H9 (cell line): ENCODE measurements around the gene CBX8. TPM values are rescaled to one million over a fixed set of nuclear protein-coding genes. Genes with fewer than 3 reads are reported as not detected.

Experiments
- DNase-seq: peaks from one replicate; pipeline ENCODE4 v3.0.0-alpha.2; 2017
- H2AFZ ChIP-seq: one replicate; pipeline ENCODE4 v1.6.1; 2013; ENCODE audit warnings: mild to moderate bottlenecking, low read length, control low read depth, moderate library complexity
- H2AK5ac ChIP-seq: 2 replicates; pipeline ENCODE4 v1.6.1; 2013; ENCODE audit warnings: low read length, control low read depth, mixed read lengths; ENCODE audit not compliant: insufficient read length
- H2BK120ac ChIP-seq: one replicate; pipeline ENCODE4 v1.6.1; 2013; ENCODE audit warnings: low read depth, mild to moderate bottlenecking, low read length, control low read depth, inconsistent platforms; ENCODE audit not compliant: poor library complexity, severe bottlenecking
- H2BK12ac ChIP-seq: 2 replicates; pipeline ENCODE4 v1.6.1; 2013; ENCODE audit warnings: low read length, control low read depth, mixed read lengths, low read depth; ENCODE audit not compliant: insufficient read length
- H2BK15ac ChIP-seq: 2 replicates; pipeline ENCODE4 v1.6.1; 2013; ENCODE audit warnings: low read depth, low read length, control low read depth
- H2BK20ac ChIP-seq: one replicate; pipeline ENCODE4 v1.6.1; 2013; ENCODE audit warnings: low read depth, mild to moderate bottlenecking, low read length, control low read depth, inconsistent platforms; ENCODE audit not compliant: poor library complexity, severe bottlenecking
- H2BK5ac ChIP-seq: 2 replicates; pipeline ENCODE4 v1.6.1; 2013; ENCODE audit warnings: low read length, control low read depth, mixed read lengths; ENCODE audit not compliant: insufficient read length
- H3K14ac ChIP-seq: 2 replicates; pipeline ENCODE4 v1.6.1; 2013; ENCODE audit warnings: low read length, control low read depth; ENCODE audit not compliant: insufficient read depth
- H3K18ac ChIP-seq: 2 replicates; pipeline ENCODE4 v1.6.1; 2013; ENCODE audit warnings: low read depth, mild to moderate bottlenecking, mixed read lengths, low read length, control low read depth; ENCODE audit not compliant: insufficient read length
- H3K23ac ChIP-seq: 2 replicates; pipeline ENCODE4 v1.6.1; 2013; ENCODE audit warnings: low read length, control low read depth, mixed read lengths, low read depth; ENCODE audit not compliant: insufficient read length
- H3K23me2 ChIP-seq: 2 replicates; pipeline ENCODE4 v1.6.1; 2013; ENCODE audit warnings: low read depth, mild to moderate bottlenecking, mixed read lengths, low read length, control low read depth; ENCODE audit not compliant: insufficient read length, poor library complexity, severe bottlenecking
- H3K27ac ChIP-seq: 2 replicates; pipeline ENCODE4 v1.5.1; 2013; ENCODE audit warnings: low read length, control low read depth, mixed read lengths, low read depth; ENCODE audit not compliant: insufficient read length
- H3K27me3 ChIP-seq: 2 replicates; pipeline ENCODE4 v1.6.1; 2013; ENCODE audit warnings: low read length, control low read depth, inconsistent platforms; ENCODE audit not compliant: insufficient read depth
- H3K4ac ChIP-seq: 2 replicates; pipeline ENCODE4 v1.6.1; 2013; ENCODE audit warnings: low read depth, mild to moderate bottlenecking, control low read depth, inconsistent platforms, low read length, moderate library complexity
- H3K4me1 ChIP-seq: 2 replicates; pipeline ENCODE4 v1.6.1; 2013; ENCODE audit warnings: low read length, control low read depth, inconsistent platforms; ENCODE audit not compliant: insufficient read depth
- H3K4me2 ChIP-seq: 2 replicates; pipeline ENCODE4 v1.6.1; 2013; ENCODE audit warnings: low read length, control low read depth, mixed read lengths; ENCODE audit not compliant: insufficient read length, insufficient read depth
- H3K56ac ChIP-seq: 2 replicates; pipeline ENCODE4 v1.6.1; 2013; ENCODE audit warnings: low read depth, mild to moderate bottlenecking, mixed read lengths, low read length, control low read depth; ENCODE audit not compliant: insufficient read length
- H3K79me1 ChIP-seq: 2 replicates; pipeline ENCODE4 v1.6.1; 2013; ENCODE audit warnings: low read depth, mild to moderate bottlenecking, moderate library complexity, low read length, control low read depth, inconsistent platforms; ENCODE audit not compliant: insufficient read depth, poor library complexity, severe bottlenecking
- H3K79me2 ChIP-seq: 2 replicates; pipeline ENCODE4 v1.6.1; 2013; ENCODE audit warnings: low read length, control low read depth, inconsistent platforms; ENCODE audit not compliant: insufficient read depth
- H3K9ac ChIP-seq: 2 replicates; pipeline ENCODE4 v1.6.1; 2013; ENCODE audit warnings: low read length, control low read depth, mixed read lengths; ENCODE audit not compliant: insufficient read length; ENCODE audit errors: extremely low read depth
- H3K9me3 ChIP-seq: one replicate; pipeline ENCODE4 v1.6.1; 2013; ENCODE audit warnings: low read depth, low read length, inconsistent platforms; ENCODE audit not compliant: control insufficient read depth
- H3T11ph ChIP-seq: one replicate; pipeline ENCODE4 v1.6.1; 2013; ENCODE audit warnings: mild to moderate bottlenecking, low read length, control low read depth, inconsistent platforms
- H4K20me1 ChIP-seq: one replicate; pipeline ENCODE4 v1.6.1; 2013; ENCODE audit not compliant: control insufficient read depth, insufficient read length, insufficient read depth
- H4K5ac ChIP-seq: 2 replicates; pipeline ENCODE4 v1.6.1; 2013; ENCODE audit warnings: low read depth, mild to moderate bottlenecking, mixed read lengths, low read length, control low read depth; ENCODE audit not compliant: insufficient read length
- H4K8ac ChIP-seq: replicated peaks from 2 replicates; pipeline ENCODE4 v1.6.1; 2013; ENCODE audit warnings: low read length, control low read depth, mixed read lengths, low read depth; ENCODE audit not compliant: insufficient read length
- H4K91ac ChIP-seq: 2 replicates; pipeline ENCODE4 v1.6.1; 2013; ENCODE audit warnings: low read depth, mild to moderate bottlenecking, moderate library complexity, mixed read lengths, low read length, control low read depth; ENCODE audit not compliant: insufficient read length
- H3K27ac Mint-ChIP-seq, 3 experiments: 2 replicates in 2 of 3; 3 replicates in 1 of 3; pipeline ENCODE4 v1.8.0; 2020 to 2021; ENCODE audit warnings: mixed read lengths in 3 of 3, mild to moderate bottlenecking in 1 of 3, moderate library complexity in 1 of 3
- H3K27me3 Mint-ChIP-seq: 2 replicates; pipeline ENCODE4 v1.8.0; 2021; ENCODE audit warnings: low read depth, mild to moderate bottlenecking, moderate library complexity, mixed read lengths
- H3K36me3 Mint-ChIP-seq, 3 experiments: 2 replicates in 2 of 3; 3 replicates in 1 of 3; pipeline ENCODE4 v1.8.0; 2020 to 2021; ENCODE audit warnings: low read depth in 3 of 3, mixed read lengths in 3 of 3; ENCODE audit not compliant: insufficient read depth in 1 of 3
- H3K4me1 Mint-ChIP-seq, 2 experiments: 2 replicates each; pipeline ENCODE4 v1.8.0; 2020; ENCODE audit warnings: mixed read lengths in 2 of 2
- H3K4me3 Mint-ChIP-seq, 2 experiments: 2 replicates in 1 of 2; 3 replicates in 1 of 2; pipeline ENCODE4 v1.8.0; 2020 to 2021; ENCODE audit warnings: mild to moderate bottlenecking in 2 of 2, mixed read lengths in 2 of 2, moderate library complexity in 1 of 2
- H3K9me3 Mint-ChIP-seq, 2 experiments: 2 replicates in 1 of 2; 3 replicates in 1 of 2; pipeline ENCODE4 v1.8.0; 2020; ENCODE audit warnings: mild to moderate bottlenecking in 2 of 2, mixed read lengths in 2 of 2, moderate library complexity in 1 of 2
- CTCF ChIP-seq: fragments of 200-600 bp; sonication (generic); conservative IDR thresholded peaks from 3 replicates; pipeline ENCODE4 v1.8.0; 2021; ENCODE audit warnings: antibody characterized with exemption, mild to moderate bottlenecking
- WGBS: extraction: QIAGEN DNeasy Blood & Tissue Kit; methylation state at CpG from one replicate; pipeline ENCODE4 v1.1.7; 2013; ENCODE audit warnings: missing lambda C conversion rate, low lambda C conversion rate, mixed read lengths; ENCODE audit not compliant: insufficient read length; ENCODE audit errors: extremely low coverage; 5-methylcytosine and 5-hydroxymethylcytosine counted together
- total RNA-seq: library from RNA; stranded (reverse); gene quantifications from 2 replicates; pipeline ENCODE4 v1.2.1, GENCODE V29; 2021

The CBX8 gene
- total RNA-seq, 1 experiment from 2014 or later: 1.2 TPM

- Histone ChIP-seq H3K14ac (no peak overlapping the region), H4K5ac (no peak overlapping the region), H3K9me3 (no peaks in the 10 kb centered on the region), H3K4ac (no peak overlapping the region), H2BK15ac (no peak overlapping the region), H3K56ac (no peak overlapping the region), H3T11ph (no peak overlapping the region), H3K27me3 (peaks cover 11% of the 10 kb centered on the region; the same call in 1 of the 2 replicates), H4K91ac (no peak overlapping the region), H3K4me1 (no peaks in the 10 kb centered on the region), H4K8ac (no peak overlapping the region), H3K23me2 (peaks cover 9% of the 10 kb centered on the region), H3K23ac (no peak overlapping the region), H3K4me2 (no peak overlapping the region), H2BK120ac (no peak overlapping the region), H2AFZ (no peak overlapping the region), H2BK12ac (no peak overlapping the region), H3K27ac (no peak overlapping the region), H2BK5ac (no peak overlapping the region), H3K79me2 (no peaks in the 10 kb centered on the region), H2AK5ac (no peak overlapping the region), H3K18ac (no peak overlapping the region), H4K20me1 (no peaks in the 10 kb centered on the region), H2BK20ac (no peak overlapping the region), H3K9ac (no peak overlapping the region), H3K79me1 (no peaks in the 10 kb centered on the region)
- no CpG with 5 or more reads among the region's 1 CpG for WGBS
- TF ChIP-seq CTCF: no peak
- Mint-ChIP-seq H3K9me3 (no peaks in the 10 kb centered on the region; a peak in 1 of 5 replicates), H3K4me1 (peaks cover 8 to 18% of the 10 kb centered on the region in 2 experiments), H3K4me3 (no peak overlapping the region), H3K27ac (no peak overlapping the region), H3K27me3 (peaks cover 92% of the 10 kb centered on the region), H3K36me3 (no peaks in the 10 kb centered on the region)
- no peak for DNase-seq
Measured at GRCh38 chr17:79742589-79742918, 54.3 kb downstream of the CBX8 start.

Other genes with a start within 250 kb of the CBX8 start
- 10.2 and 12.4 TPM in 2 replicates for gene RBFOX3, start 186.0 kb downstream of the CBX8 start, total RNA-seq
- not detected in 2 replicates for gene ENPP7, start 66.1 kb downstream of the CBX8 start, total RNA-seq
- gene CBX2, start 18.9 kb downstream of the CBX8 start, total RNA-seq: 77.4 and 79.4 TPM in 2 replicates
- gene CBX4, start 42.4 kb upstream of the CBX8 start, total RNA-seq: 5.1 and 6.2 TPM in 2 replicates
- gene TBC1D16, start 238.8 kb upstream of the CBX8 start, total RNA-seq: 82.7 and 85.8 TPM in 2 replicates
- 7.8 and 8.9 TPM in 2 replicates for gene CCDC40, start 239.6 kb upstream of the CBX8 start, total RNA-seq